Mucosa of descending colon (tissue), 3 donors: ENCODE measurements around the gene SPON1. TPM values are rescaled to one million over a fixed set of nuclear protein-coding genes. Genes with fewer than 3 reads are reported as not detected.

Source experiments
- ATAC-seq: fragments of 200-7000 bp; cut with Tn5 transposase; one replicate; pipeline ENCODE4 v1.9.1; 2020; ENCODE audit warnings: mild to moderate bottlenecking, moderate library complexity
- DNase-seq, 3 donors: peaks; one replicate each; pipeline ENCODE4 v3.0.0-alpha.2; 2020
- H3K36me3 ChIP-seq: fragments of 200-600 bp; one replicate; pipeline ENCODE4 v1.8.0; 2021; ENCODE audit warnings: low read depth, mild to moderate bottlenecking
- H3K4me1 ChIP-seq: fragments of 200-600 bp; one replicate; pipeline ENCODE4 v1.8.0; 2021; ENCODE audit warnings: low read depth, mild to moderate bottlenecking
- H3K4me3 ChIP-seq: fragments of 200-600 bp; one replicate; pipeline ENCODE4 v1.8.0; 2021; ENCODE audit warnings: mild to moderate bottlenecking
- H3K9me3 ChIP-seq: fragments of 200-600 bp; one replicate; pipeline ENCODE4 v1.8.0; 2021; ENCODE audit warnings: mild to moderate bottlenecking
- intact Hi-C, 2 donors: fragments of 100-400 bp; cut with DNase I in 1 of 2; cut with micrococcal nuclease in 1 of 2; formaldehyde crosslinking; loops; one replicate each; pipeline versions ENCODE4 v1.11.0 to v1.11.1; 2022; cut with DNase I, micrococcal nuclease
- total RNA-seq, 3 donors: library from RNA; stranded (reverse); fragmentation: NEBNext Ultra II Directional in 2 of 3; extraction: Animal tissue kit (Norgen Biotek cat#: 25700) in 2 of 3; gene quantifications; one replicate each; pipeline versions ENCODE4 v1.2.1 to v1.2.4, GENCODE V29; 2021 to 2023
- TF ChIP-seq, protein P1 (sequence below): fragments of 200-600 bp; IDR thresholded peaks from one replicate; pipeline ENCODE4 v1.8.0; 2022; ENCODE audit warnings: antibody characterized with exemption, mild to moderate bottlenecking
- donor health status: DM: no; HTN: no; CAD: no; lungs with moderate emphysema.
- donor health status: DM: no; HTN: no; CAD: no.
- donor health status: DM: no; HTN: yes; CAD: no.

Gene SPON1
- total RNA-seq, 3 donors from 2014 or later = 43.6 to 85.5 (median 64.2) TPM

DNA sequence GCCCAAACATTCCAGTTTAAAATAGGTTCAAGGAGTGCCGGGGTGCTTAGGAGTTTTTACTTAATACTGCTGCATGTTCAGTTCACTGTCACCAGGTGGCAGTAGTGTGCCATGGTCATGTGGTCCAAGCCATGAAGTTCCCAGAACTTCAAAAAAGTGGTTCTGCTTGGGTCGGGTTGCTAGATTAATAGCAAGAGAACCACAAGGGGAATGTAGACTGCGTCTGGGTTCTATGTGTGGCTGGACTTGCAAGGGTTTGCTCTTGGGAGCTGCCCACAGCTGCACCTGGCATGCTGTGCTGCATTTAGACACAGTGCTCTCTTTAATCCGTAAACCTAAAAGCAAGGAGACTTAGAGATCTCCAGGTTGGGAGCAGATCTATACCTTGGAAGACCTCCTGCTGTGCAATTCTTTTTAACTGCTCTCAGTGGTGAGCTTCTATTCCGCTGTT lies 6.5 kb upstream of the SPON1 start:
- intact Hi-C loops = loop anchor here (2.0 to 10.0 kb wide), 5 partner anchors 181 to 293 kb away; no protein-coding TSS in a partner anchor
- Histone ChIP-seq H3K36me3 (no peaks in the 10 kb centered on the region), H3K4me1 (no peaks in the 10 kb centered on the region), H3K4me3 (no peak overlapping the region), H3K9me3 (no peaks in the 10 kb centered on the region)
- TF ChIP-seq, protein P1, sequence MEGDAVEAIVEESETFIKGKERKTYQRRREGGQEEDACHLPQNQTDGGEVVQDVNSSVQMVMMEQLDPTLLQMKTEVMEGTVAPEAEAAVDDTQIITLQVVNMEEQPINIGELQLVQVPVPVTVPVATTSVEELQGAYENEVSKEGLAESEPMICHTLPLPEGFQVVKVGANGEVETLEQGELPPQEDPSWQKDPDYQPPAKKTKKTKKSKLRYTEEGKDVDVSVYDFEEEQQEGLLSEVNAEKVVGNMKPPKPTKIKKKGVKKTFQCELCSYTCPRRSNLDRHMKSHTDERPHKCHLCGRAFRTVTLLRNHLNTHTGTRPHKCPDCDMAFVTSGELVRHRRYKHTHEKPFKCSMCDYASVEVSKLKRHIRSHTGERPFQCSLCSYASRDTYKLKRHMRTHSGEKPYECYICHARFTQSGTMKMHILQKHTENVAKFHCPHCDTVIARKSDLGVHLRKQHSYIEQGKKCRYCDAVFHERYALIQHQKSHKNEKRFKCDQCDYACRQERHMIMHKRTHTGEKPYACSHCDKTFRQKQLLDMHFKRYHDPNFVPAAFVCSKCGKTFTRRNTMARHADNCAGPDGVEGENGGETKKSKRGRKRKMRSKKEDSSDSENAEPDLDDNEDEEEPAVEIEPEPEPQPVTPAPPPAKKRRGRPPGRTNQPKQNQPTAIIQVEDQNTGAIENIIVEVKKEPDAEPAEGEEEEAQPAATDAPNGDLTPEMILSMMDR = peak; percentile 82
- ATAC-seq (peak; percentile 87), DNase-seq (peak in 2 of 3 donors; percentile 43 to 75)

DNA sequence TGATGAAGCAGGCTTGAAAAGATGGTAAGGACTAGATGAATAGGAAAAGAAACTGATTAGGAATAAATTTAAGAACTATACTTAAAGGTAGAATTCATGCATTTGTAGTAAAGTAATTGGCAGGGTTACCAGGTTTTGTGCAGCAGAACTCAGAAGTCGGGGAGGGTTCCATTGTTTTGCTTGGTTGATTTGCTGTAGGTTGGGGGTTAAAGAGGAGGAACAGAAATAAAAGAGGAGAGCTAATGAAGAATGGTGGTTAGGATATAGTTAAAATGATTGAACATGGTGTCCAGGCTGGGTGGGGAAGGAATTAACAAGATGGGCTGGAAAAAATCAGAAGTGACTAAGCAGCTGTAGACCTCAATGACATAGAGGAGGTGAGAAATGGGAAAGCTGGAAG lies 5.5 kb upstream of the SPON1 start:
- DNase-seq (no peak), ATAC-seq (no peak)
- Histone ChIP-seq H3K4me1 (no peaks in the 10 kb centered on the region), H3K4me3 (no peak overlapping the region), H3K36me3 (no peaks in the 10 kb centered on the region), H3K9me3 (no peaks in the 10 kb centered on the region)
- intact Hi-C loops = loop anchor here (2.0 to 10.0 kb wide), 5 partner anchors 182 to 292 kb away; no protein-coding TSS in a partner anchor
- TF ChIP-seq, protein P1 = no peak

DNA sequence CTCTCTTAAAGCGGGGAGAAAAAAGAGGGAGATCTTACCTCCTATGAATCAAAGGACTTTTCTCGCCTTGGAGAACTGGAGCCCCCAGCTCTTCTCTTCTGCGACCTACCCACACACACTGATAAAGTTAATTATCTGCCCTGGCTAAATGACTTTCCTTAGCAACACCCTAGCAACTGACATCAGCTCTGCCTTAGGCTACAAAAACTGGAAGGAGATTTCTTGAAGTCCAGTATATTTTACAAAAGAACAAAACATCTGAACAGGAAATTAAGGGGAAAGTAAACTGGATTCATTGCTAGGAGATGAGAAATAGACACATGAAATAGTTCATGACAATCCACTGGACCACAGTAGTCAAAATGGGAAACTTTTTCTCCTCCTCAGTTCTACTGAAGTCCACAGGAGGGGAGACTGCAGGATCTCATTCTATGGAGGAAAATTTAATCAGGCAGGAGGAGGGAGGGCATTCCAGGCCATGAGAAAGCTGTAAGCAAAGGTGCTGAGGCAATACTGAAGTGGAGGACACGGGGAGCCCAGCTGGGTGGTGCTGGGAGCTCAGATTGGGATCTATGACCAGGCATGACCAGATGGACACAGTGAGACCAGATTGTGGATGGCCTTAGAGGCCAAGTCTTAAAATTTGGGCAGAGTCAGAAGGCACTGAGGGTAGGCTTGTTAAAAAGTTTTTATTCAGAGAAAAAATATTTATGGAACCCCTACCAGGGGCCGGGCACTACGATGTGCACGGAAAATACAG lies 3.7 kb upstream of the SPON1 start:
- intact Hi-C loops = loop anchor here (5.0 to 10.0 kb wide), 4 partner anchors 184 to 288 kb away; no protein-coding TSS in a partner anchor
- Histone ChIP-seq H3K4me1 (no peaks in the 10 kb centered on the region), H3K9me3 (no peaks in the 10 kb centered on the region), H3K4me3 (no peak overlapping the region), H3K36me3 (no peaks in the 10 kb centered on the region)
- DNase-seq = no peak
- TF ChIP-seq, protein P1 = no peak
- ATAC-seq = no peak

DNA sequence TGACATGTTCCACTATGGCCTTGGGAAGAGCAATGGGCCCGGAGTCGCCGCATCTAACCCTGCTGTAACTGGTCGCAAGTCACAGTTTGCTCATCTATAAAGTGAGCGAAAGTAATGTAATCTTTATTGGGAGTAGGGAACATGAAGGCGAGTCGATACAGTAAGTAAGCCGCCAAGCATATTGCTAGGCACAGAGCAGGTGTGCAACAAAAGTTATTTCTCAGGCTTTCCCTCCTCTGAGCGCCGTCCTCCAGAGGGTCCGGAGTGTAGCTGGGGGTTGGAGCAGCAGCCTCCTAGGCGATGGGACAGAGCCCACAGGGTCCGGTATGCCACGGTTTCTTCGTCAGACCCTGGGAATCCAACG lies 343 bp upstream of the SPON1 start:
- ATAC-seq (no peak), DNase-seq (no peak)
- H3K9me3 ChIP-seq = no peaks in the 10 kb centered on the region
- no peak overlapping the region for H3K4me3 ChIP-seq
- intact Hi-C loops = no loop called here
- peaks cover 18% of the 10 kb centered on the region for H3K4me1 ChIP-seq
- TF ChIP-seq, protein P1 = no peak
- no peaks in the 10 kb centered on the region for H3K36me3 ChIP-seq

DNA sequence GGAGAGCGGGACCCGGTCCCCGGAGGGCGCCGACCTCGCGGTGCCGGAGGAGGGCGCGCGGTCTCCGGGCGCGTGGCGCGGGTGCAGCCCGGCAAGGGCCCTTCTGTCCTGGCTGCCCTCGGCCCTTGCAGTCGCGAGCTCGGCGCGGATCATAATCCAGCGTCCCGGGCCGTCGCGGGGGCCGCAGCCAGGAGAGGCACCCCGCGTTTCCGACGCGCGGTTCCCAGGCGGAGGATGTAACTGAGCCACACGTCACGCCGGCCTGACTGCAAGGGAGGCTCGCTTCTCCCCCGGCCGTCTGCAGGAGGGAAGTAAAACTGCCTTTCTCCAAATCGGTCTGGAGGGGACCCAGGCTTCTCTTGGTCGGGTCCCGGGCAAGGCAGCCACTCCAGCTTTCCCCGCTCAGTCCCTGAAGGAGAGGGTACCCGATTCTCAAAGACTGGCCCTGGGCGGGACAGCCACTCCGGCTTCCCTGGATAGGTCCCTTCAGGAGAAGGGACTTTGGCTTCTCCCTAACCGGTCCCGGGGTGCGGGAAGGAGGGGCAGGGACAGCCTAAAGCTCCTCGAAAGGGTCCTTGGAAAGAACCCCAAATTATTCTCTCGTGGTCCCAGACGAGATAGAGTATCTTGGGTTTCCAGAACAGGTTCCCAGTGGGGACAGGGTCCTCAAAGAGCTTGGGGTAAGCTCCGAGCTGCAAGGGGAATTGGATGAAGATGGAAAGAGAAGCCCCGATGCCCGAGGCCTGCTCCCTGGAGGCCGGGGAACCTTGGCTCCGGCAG lies 836 bp downstream of the SPON1 start:
- intact Hi-C loops = no loop called here

More for the DNA sequence above, 836 bp downstream of the SPON1 start:
- no peaks in the 10 kb centered on the region for H3K36me3 ChIP-seq
- DNase-seq (peak; percentile 55 to 73 (median 59)), ATAC-seq (peak; percentile 42)
- TF ChIP-seq, protein P1 = no peak
- peak overlapping the region; percentile 57 for H3K4me3 ChIP-seq
- H3K9me3 ChIP-seq = no peaks in the 10 kb centered on the region
- peaks cover 24% of the 10 kb centered on the region for H3K4me1 ChIP-seq
